Measurements from ENCODE around the gene RAB21.
"Not testable (repeated sequence)": the region's sequence is repeated elsewhere in the genome, so short reads cannot be mapped to it uniquely, and the experiment has no call there.

The RAB21 gene

DNA sequence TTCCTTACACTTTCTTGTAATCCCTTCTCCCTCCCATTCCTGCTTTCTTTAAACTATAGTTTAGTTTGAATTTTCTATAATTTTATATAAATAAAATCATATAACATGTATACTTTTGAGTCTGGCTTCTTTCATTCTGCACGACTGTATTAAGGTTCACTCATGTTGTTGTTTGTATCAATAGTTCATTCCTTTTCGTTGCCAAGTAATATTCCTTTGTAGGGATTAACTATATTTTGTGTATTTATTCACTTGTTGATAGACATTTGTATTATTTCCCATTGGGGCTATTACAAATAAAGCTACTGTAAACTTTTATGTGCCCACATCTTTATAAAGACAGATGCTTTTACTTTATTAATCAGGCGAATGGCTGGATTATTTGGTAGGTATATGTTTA lies 45.5 kb downstream of the RAB21 start:
- DNase-seq = no peak

DNA sequence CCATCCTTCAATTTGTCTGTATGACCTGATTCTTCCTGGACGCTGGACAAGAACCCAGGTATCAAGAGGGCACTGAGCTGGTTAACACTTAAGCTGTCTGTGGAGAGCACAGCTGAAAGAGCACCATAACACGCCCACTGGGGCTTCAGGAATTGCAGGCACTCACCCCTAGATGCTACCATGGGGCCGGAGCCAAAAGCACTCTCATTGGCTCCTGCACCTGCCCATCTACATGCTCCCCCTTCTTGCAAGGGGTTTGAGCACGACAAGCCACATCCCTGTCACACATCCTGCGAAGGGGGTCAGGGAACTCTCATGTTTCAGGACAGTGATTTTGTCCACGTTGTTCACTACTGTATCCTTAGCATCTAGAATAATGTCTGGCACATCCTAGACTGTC lies 49.8 kb downstream of the RAB21 start:
- DNase-seq = no peak

DNA sequence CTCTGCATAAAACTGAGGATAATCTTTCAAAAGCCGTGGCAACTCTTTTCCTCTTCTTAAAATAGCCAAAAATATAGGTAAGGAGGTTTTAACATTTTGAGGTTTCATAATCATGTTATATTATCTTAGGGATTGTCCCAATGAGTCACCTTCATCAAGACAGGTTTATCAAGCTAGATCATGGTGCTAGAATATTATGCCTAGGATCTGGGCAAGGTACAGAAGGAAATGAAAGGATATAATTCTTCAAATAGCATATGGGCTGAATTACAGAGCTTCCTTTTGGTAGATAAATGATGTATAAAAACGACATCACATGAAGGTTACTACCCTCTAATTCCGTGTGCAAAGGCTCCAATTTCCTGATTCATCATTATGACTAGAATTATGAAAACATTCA lies 56.3 kb downstream of the RAB21 start:
- no peak for DNase-seq

DNA sequence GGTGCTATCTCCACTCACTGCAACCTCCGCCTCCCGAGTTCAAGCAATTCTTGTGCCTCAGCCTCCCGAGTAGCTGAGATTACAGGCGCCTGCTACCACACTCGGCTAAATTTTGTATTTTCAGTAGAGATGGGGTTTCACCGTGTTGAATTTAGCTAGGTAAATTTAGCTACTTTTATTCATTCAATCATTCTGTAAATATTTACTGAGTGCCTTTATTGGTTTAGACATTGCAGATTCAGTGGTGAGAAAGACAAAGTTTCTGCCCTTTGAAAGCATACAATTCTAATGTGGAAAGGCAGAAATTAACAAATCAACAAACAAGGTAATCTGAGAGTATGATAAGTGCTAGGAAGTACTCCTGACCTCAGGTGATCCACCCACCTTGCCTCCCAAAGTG lies 60.6 kb downstream of the RAB21 start:
- not testable (repeated sequence) for DNase-seq

DNA sequence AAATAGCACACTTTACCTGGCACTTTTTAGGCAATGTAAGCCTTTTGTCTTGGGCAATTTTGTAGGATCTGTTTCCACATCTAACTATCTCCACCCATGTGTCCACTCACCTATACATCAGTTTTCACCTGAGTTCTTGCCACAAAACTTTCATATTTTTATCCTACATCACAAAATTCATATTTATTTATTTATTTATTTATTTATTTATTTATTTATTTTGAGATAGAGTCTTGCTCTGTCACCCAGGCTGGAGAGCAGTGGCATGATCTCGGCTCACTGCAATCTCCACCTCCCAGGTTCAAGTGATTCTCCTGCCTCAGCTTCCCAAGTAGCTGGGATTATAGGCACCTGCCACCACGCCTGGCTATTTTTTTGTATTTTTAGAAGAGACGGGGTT lies 67.4 kb downstream of the RAB21 start:
- DNase-seq = not testable (repeated sequence)

DNA sequence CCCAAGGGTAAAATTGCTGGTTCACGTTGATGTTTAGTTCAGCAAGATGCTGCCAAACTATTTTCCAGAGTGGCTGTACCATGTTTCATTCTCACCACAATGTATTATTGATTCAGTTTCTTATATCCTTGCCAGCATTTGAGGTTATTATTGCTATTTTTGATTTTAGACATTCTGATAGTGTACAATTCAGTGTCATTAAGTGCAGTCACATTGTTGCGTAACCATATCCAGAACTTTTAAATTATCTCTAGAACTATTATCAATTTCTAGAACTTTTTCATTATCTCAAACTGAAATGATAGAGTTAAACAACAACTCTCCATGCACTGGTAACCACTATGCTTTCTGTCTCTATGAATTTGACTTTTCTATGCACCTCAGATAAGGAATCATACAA lies 74.2 kb downstream of the RAB21 start:
- no peak for DNase-seq

DNA sequence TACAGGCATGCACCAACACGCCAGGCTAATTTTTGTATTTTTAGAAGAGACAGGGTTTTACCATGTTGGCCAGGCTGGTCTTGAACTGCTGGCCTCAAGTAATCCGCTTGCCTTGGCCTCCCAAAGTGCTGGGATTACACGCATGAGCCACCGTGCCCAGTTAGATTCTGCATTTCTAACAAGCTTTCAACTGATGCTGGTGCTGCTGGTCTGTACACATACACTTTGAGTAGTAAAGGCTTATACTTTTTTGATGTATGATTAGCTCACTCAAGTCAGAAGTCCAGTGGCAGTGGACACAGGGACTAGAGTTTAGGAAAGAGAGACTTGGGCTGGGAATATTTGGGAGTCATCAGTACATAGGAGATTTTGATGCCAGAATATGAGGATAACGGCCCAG lies 82.7 kb downstream of the RAB21 start:
- DNase-seq = no peak

DNA sequence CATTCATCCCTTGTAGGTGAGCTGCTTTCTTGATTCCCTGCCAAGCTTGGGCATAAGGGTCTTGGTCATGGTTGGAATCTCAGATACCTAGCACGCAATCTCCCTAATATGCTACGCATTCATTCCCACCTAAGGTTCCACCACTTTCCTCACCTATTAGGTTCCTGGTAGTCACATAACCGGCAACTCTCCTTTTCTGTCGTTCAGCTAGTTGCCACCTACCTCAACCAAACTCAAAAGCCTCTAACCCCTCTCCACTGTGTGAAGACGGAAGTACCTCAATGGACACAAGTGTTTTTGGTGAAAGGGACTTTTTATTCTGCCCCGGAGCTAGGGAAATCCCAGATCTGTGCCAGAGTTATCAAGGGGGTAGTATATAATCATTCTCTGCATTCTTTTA lies 83.6 kb downstream of the RAB21 start:
- DNase-seq = no peak

DNA sequence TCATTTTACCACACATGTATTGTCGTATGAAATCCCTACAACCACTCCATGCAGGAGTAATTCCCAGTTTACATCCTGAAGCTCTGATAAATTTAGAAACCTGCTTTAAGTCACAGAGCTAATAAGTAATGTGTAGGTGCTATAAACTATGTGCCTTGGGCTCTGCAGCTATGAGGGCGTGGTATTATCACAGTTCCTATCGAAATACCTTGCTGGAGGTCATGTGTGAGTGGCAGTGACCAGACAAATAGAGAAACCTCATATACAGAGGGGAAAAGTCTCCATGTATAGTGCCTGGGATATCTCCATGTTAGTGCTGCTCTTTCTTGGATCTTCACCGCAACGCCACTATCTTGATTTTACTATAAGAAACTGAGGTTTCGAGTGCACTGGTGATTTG lies 84.0 kb downstream of the RAB21 start:
- DNase-seq = no peak

DNA sequence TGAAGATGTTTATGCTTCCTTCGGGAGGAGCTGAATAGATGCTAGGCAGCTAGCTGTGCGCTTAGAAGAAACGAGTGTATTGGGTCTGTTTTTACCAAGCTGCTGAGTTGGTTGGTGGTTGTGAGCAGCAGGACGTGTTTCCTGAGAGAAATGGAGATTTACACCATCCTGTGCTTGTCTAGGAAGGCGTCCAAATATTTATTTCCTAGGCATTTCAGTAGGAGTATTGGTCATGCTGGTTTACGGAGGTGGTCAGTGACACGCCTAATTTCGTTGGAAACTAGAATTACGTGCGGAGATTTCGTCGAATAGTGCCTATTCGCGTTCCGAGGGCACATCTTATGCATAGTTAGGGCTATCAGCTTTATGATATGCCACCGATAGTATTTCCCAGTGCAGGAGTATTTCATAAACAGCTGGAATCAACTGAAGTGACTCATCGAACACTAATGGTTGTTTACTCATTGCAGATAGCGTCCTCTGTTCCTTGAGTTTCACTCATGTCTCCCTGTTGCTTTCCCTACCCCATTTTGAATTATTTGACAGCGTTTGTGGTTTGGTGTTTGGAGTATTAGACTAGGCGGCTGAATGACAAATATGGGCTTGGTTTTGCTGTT lies 85.7 kb downstream of the RAB21 start:
- no peak for DNase-seq

DNA sequence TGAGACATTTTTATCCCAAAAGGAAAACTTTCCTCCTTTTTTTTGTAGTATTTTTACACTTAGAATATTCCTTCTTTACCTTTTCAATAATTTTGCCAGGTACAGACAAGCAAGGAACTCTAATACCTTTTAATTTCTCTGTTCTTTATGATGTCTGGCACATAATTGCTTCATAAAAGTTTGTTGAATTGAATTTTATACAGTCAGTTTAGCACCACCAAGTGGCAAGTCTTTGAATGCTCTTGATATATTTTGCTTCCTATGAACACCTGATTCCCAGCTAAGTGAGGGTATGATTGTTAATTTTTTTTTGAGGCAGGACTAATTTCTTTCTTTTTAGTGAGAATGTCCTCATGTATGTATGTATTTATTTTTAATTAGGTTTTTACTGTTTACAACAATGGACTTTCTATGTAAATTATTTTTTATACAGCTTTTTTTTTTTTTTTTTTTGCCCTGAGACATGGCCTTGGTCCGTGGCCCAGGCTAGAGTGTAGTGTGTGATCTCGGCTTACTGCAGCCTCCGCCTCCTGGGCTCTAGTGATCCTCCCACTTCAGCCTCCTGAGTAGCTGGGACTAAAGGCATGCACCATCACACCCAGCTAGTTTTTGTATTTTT lies 91.8 kb downstream of the RAB21 start:
- no peak for DNase-seq

DNA sequence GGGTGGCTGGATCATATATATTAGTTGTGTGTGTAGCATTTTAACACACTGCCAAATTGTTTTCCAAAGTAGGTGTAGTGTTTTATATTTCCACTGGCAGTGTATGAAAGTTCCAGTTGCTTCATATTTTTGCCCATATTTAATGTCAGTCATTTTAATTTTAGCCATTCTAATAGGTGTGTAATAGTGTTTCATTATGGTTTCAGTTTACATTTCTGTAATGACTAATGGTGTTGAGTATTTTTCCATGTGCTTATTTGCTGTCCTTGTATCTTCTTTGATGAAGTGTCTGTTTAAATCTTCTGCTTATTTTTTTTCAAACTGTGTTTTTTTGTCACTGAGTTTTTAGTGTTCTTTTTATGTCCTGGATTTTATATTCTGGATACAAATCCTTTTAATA lies 93.5 kb downstream of the RAB21 start:
- no peak for DNase-seq

DNA sequence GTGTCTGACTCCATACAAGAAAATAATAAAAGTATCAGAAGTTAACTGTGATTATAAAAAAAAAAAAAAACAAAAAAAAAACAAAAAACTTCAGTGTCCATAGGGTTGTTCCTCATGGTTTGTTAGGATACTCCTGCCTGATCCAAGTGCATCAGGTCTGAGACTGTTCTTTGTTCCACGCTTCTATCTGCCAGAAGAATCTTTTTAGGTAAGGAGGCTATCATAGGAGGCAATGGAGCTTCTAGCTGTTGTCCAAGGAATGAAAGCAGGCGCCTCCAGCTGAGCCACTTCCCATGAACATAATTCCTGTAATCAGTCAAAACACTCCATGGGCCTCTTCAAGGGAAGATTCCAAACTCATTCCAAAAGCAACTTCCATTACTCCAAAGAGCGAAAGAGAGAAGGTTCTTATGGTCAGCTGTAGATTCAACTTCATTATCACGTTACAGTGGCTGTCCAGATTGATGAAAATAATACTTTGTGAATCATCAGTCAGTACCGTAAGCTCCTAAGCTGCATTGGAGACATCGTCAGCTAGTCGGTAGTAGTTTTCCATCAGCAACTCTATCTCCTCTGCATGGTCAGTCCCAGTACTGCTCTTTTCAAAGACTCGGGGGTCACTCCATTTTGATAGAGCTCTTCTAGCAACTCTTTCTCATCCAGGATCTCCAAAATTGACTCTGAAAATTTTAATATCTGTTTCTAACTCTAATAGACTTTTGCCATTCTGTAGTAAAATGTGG lies 94.6 kb downstream of the RAB21 start:
- no peak for DNase-seq

Measured in activated effector memory CD4-positive, alpha-beta T cell treated with anti-CD3 and anti-CD28 coated beads, Interleukin-2, amount 50 U/mL, for 16 hours (primary cell).